BJ (cell line): ENCODE data around the gene NFIA. TPM values are rescaled to one million over a fixed set of nuclear protein-coding genes. Genes with fewer than 3 reads are reported as not detected.

Experiments used
- CTCF ChIA-PET: fragments of 350-600 bp; formaldehyde crosslinking; extraction: SDS; loops from one replicate; lab custom pipeline; 2021; ENCODE audit warnings: antibody characterized with exemption, inconsistent platforms; lab: Yijun Ruan, JAX
- POLR2A ChIA-PET: fragments of 300-600 bp; sonication (Branson Sonifier 250); formaldehyde crosslinking; extraction: SDS; loops from one replicate; lab custom pipeline; 2021; ENCODE audit warnings: antibody characterized with exemption; lab: Charles Lee
- DNase-seq: peaks from one replicate; pipeline ENCODE4 v3.0.0-alpha.2; 2011; ENCODE audit warnings: low read depth
- H3K27me3 ChIP-seq: 2 replicates; pipeline ENCODE4 v1.6.0; 2011; ENCODE audit warnings: low read length; ENCODE audit not compliant: control insufficient read depth, insufficient read depth
- H3K36me3 ChIP-seq: 2 replicates; pipeline ENCODE4 v1.5.1; 2011; ENCODE audit warnings: low read length; ENCODE audit not compliant: control insufficient read depth, insufficient read depth
- H3K4me3 ChIP-seq: 2 replicates; pipeline ENCODE4 v1.5.1; 2011; ENCODE audit warnings: low read depth, mild to moderate bottlenecking, control low read depth, low read length
- polyA plus RNA-seq: library from polyadenylated mRNA; depleted of rRNA; stranded (reverse); fragments of >200 nt; gene quantifications from 2 replicates; pipeline ENCODE4 v1.2.3, GENCODE V29; 2011
- TF ChIP-seq, protein P1 (sequence below): IDR thresholded peaks from 2 replicates; pipeline ENCODE4 v1.5.1; 2011; ENCODE audit warnings: low read depth, mild to moderate bottlenecking, control low read depth, inconsistent platforms, low read length, moderate library complexity; ENCODE audit not compliant: insufficient read depth

NFIA gene
- polyA plus RNA-seq, 1 experiment = 4.5 TPM

DNA sequence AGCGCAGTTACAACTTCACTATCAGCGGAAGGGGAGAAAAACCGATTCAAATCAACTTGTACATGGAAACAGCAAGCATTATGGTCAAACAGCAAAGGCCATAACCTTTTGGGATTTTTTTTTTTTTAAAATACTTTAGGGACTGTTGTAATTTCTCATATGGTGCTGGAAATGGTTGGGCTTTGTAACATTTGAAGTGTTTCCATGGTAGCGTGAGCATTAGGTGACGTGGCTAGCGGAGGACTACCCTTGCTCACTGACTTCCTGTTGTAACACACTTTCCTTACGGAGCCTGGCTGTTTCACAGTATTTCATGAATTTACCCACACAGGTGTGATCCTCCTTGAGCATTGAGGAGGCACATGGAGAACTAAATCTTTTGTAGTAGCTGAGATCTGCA, 373.0 kb downstream of the NFIA start:
- Histone ChIP-seq H3K27me3 (no peaks in the 10 kb centered on the region), H3K4me3 (no peak overlapping the region), H3K36me3 (no peaks in the 10 kb centered on the region)
- TF ChIP-seq, protein P1, sequence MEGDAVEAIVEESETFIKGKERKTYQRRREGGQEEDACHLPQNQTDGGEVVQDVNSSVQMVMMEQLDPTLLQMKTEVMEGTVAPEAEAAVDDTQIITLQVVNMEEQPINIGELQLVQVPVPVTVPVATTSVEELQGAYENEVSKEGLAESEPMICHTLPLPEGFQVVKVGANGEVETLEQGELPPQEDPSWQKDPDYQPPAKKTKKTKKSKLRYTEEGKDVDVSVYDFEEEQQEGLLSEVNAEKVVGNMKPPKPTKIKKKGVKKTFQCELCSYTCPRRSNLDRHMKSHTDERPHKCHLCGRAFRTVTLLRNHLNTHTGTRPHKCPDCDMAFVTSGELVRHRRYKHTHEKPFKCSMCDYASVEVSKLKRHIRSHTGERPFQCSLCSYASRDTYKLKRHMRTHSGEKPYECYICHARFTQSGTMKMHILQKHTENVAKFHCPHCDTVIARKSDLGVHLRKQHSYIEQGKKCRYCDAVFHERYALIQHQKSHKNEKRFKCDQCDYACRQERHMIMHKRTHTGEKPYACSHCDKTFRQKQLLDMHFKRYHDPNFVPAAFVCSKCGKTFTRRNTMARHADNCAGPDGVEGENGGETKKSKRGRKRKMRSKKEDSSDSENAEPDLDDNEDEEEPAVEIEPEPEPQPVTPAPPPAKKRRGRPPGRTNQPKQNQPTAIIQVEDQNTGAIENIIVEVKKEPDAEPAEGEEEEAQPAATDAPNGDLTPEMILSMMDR = no peak
- CTCF ChIA-PET = interaction anchor here (1.1 kb wide), 1 partner anchor 9 kb away, joined by 3 read pairs; no protein-coding TSS in a partner anchor
- no peak for DNase-seq
- POLR2A ChIA-PET = no interaction called here

DNA sequence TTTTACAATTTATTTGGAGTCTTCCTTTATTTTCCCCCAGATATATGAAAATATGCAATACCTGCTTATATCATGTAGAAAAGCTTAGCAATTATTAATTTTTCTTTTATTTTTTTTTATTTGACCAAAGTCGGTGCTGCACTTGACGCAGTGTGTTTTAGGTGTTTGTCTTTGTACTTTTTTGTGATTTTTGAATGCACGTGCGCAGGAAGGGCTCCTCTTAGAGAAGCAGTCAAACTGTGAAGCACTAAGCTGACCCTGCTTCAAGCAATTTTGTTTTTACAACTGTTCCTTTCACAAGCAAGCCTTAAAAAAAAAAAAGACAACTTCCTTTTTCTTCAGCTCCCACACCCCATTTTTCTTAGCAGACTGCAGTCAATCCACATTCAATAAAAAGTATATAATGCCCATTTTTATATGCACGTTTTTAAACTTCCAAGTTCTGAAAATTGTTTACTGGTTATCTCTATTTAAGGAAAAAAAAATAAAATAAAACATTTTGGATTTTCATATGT, 375.2 kb downstream of the NFIA start:
- CTCF ChIA-PET = no interaction called here
- TF ChIP-seq, protein P1 = no peak
- DNase-seq = no peak
- Histone ChIP-seq H3K36me3 (no peaks in the 10 kb centered on the region), H3K27me3 (no peaks in the 10 kb centered on the region), H3K4me3 (no peak overlapping the region)
- POLR2A ChIA-PET = no interaction called here

DNA sequence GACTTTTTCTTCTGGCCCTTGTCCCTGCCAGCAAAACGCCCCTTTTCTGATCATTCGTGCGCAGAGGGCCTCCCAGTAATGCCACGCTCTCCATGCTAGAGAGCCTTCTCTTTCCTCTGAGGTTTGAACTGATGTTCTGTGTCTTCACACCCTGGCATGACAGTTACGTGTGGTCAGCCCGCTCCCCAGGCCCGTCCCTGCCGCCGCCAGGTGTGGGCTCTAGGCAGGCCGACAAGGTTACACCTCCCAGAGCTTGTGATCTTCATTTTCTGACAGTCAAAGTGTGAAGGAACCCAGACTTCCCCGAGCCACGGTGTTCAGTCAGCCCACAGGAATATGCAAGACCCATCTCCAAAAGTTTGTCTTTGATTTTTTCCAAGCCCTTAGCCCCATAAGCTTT, 377.0 kb downstream of the NFIA start:
- no peak for DNase-seq
- CTCF ChIA-PET = interaction anchor here (0.6 to 1.7 kb wide), 3 partner anchors 328 to 1488 kb away, joined by 3 to 4 read pairs (median 3); no protein-coding TSS in a partner anchor
- no peak overlapping the region for H3K4me3 ChIP-seq
- no peaks in the 10 kb centered on the region for H3K36me3 ChIP-seq
- POLR2A ChIA-PET = no interaction called here
- TF ChIP-seq, protein P1 = no peak
- no peaks in the 10 kb centered on the region for H3K27me3 ChIP-seq

DNA sequence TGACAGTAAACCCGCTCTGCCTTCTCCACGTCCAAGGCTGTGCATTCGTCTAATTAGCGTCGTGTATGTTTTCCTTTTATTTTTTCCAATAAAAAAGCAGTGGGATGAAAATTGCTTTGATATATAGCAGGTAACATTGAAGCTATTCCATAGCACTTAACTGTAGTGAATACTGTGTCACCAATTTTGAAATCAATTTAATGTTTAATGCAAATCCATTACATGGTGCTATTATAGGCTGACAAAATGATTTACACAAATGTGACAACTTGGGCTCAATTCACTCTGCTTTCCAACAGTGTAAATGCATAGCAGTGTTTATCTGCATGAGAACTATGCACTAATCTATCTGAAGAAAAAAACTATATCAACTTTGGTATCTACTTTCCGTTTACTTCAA, 377.8 kb downstream of the NFIA start:
- DNase-seq = no peak
- CTCF ChIA-PET = interaction anchor here (0.6 to 1.7 kb wide), 3 partner anchors 28 to 1489 kb away, joined by 3 to 4 read pairs (median 3); no protein-coding TSS in a partner anchor
- H3K4me3 ChIP-seq = no peak overlapping the region
- POLR2A ChIA-PET = no interaction called here
- H3K27me3 ChIP-seq = no peaks in the 10 kb centered on the region
- no peaks in the 10 kb centered on the region for H3K36me3 ChIP-seq
- TF ChIP-seq, protein P1 = no peak

DNA sequence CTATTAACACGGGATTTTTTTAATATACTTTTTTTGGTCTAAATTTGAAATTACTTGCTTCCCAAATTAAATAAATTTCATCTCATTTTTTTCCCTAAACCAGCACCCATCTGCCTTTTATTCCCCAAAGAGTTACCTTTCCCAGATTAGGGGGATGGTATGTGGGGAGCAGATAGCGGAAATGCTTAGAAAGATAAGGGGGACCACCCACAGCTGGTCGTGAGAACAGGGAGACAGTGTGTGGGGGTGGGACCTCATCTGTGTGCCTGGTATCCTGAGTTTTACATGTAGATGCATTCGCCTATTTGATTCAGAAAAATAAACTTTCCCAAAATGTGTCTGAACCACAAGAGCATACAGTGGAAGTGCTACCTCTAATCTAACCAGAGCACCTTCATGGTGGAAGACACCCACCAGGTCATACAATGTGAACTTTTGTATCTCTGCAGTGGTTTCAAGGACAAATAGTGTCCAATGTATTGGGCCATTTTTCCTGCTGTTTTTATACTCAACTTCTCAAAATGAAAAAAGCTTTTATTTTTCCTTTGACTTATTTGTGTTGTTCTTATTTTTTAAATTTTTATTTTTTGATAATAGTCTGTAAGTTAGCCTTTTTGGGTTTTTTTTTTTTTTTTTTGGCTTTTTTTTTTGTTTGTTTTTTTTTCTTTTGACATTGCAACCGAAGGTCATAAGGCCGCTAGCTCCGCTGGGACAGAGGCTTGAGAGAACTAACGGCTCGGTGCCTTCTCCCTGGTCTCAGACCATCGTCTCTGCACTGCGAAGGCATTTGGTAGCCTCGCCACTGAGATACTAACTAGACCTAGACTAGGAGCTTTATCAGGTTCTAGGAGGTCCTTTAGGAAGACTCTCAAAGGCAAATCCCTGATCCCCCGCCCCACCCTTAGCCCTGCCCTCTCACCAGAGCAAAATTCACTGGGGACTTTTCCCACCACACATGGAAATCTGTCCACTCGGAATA, 379.3 kb downstream of the NFIA start:
- CTCF ChIA-PET = interaction anchor here (2.4 kb wide), 1 partner anchor 9 kb away, joined by 8 read pairs; no protein-coding TSS in a partner anchor
- Histone ChIP-seq H3K27me3 (no peaks in the 10 kb centered on the region), H3K36me3 (no peaks in the 10 kb centered on the region), H3K4me3 (no peak overlapping the region)
- TF ChIP-seq, protein P1 = no peak
- POLR2A ChIA-PET = no interaction called here
- DNase-seq = no peak
